Measurements from ENCODE around the gene KRTAP24-1.

Gene KRTAP24-1

GRCh38 chr21:30234643-30235042 is 48.1 kb downstream of the KRTAP24-1 start:
- no peak for DNase-seq (ENCODE audit: low read depth in 3 of 3)

GRCh38 chr21:30234050-30234449 is 48.7 kb downstream of the KRTAP24-1 start:
- DNase-seq (ENCODE audit: low read depth in 3 of 3) = no peak

GRCh38 chr21:30233228-30234020 is 49.3 kb downstream of the KRTAP24-1 start:
- DNase-seq (ENCODE audit: low read depth in 3 of 3) = no peak

- DNase-seq (ENCODE audit: low read depth in 3 of 3) = no peak
Observed at GRCh38 chr21:30232011-30232410, 50.7 kb downstream of the KRTAP24-1 start.

Data from stimulated activated CD4-positive, alpha-beta T cell treated with anti-CD3 and anti-CD28 coated beads, TNF-alpha, amount 100 ng/mL, for 24 hours (primary cell).